Common myeloid progenitor, CD34-positive (primary cell): ENCODE data around the gene KPTN.

Experiments used
- CTCF ChIA-PET: fragments of 350-600 bp; sonication (Branson Sonifier 250); formaldehyde crosslinking; loops from one replicate; lab custom pipeline; 2021; ENCODE audit warnings: antibody characterized with exemption; lab: Charles Lee
- POLR2A ChIA-PET: fragments of 350-600 bp; sonication (Branson Sonifier 250); formaldehyde crosslinking; loops from one replicate; lab custom pipeline; 2021; ENCODE audit warnings: antibody characterized with exemption; lab: Charles Lee
- DNase-seq, 3 donors: peaks; one replicate each; pipeline versions ENCODE4 v3.0.0 to v3.0.0-alpha.2; 2013
- H3K27ac ChIP-seq, 2 experiments: 1 replicate in 1 of 2; 2 replicates in 1 of 2; pipeline ENCODE4 v1.7.0; 2013; ENCODE audit warnings: inconsistent platforms in 2 of 2, low read length in 2 of 2, mild to moderate bottlenecking in 2 of 2, low read depth in 1 of 2, moderate library complexity in 1 of 2; ENCODE audit not compliant: severe bottlenecking in 2 of 2, insufficient read depth in 1 of 2, poor library complexity in 1 of 2
- H3K27me3 ChIP-seq, 5 experiments: replicated peaks in 2 of 5; 1 replicate in 3 of 5; 2 replicates in 2 of 5; pipeline versions ENCODE4 v1.6.1 to v1.7.0; 2013; ENCODE audit warnings: low read length in 4 of 5, mild to moderate bottlenecking in 2 of 5, moderate library complexity in 2 of 5, inconsistent platforms in 1 of 5; ENCODE audit not compliant: insufficient read depth in 5 of 5, control insufficient read depth in 4 of 5
- H3K36me3 ChIP-seq, 4 experiments: 1 replicate in 2 of 4; 2 replicates in 2 of 4; pipeline versions ENCODE4 v1.6.1 to v1.7.0; 2013; ENCODE audit warnings: low read length in 3 of 4, control low read depth in 1 of 4, mild to moderate bottlenecking in 1 of 4; ENCODE audit not compliant: control insufficient read depth in 4 of 4, insufficient read depth in 4 of 4
- H3K4me1 ChIP-seq, 4 experiments: 1 replicate in 3 of 4; 2 replicates in 1 of 4; pipeline versions ENCODE4 v1.6.1 to v1.7.1; 2013; ENCODE audit warnings: low read length in 3 of 4, mild to moderate bottlenecking in 3 of 4, control low read depth in 1 of 4, inconsistent platforms in 1 of 4, moderate library complexity in 1 of 4; ENCODE audit not compliant: control insufficient read depth in 4 of 4, insufficient read depth in 4 of 4; ENCODE audit errors: control extremely low read depth in 1 of 4
- H3K4me3 ChIP-seq, 7 experiments: 1 replicate in 4 of 7; 2 replicates in 3 of 7; pipeline versions ENCODE4 v1.5.1 to v1.7.0; 2013; ENCODE audit warnings: mild to moderate bottlenecking in 7 of 7, low read length in 6 of 7, moderate library complexity in 6 of 7, inconsistent platforms in 2 of 7, low read depth in 2 of 7, control low read depth in 1 of 7; ENCODE audit not compliant: insufficient read depth in 4 of 7, control insufficient read depth in 1 of 7; ENCODE audit errors: extremely low read depth in 1 of 7
- H3K9me3 ChIP-seq, 5 experiments: 1 replicate in 4 of 5; 2 replicates in 1 of 5; pipeline versions ENCODE4 v1.6.1 to v1.7.1; 2013; ENCODE audit warnings: low read length in 4 of 5, mild to moderate bottlenecking in 2 of 5, inconsistent platforms in 1 of 5, low read depth in 1 of 5, moderate library complexity in 1 of 5; ENCODE audit not compliant: control insufficient read depth in 4 of 5, insufficient read depth in 2 of 5; ENCODE audit errors: control extremely low read depth in 1 of 5
- WGBS: methylation state at CpG from one replicate; pipeline ENCODE4 v1.1.5; 2013; ENCODE audit not compliant: insufficient coverage; 5-methylcytosine and 5-hydroxymethylcytosine counted together

KPTN gene

GRCh38 chr19:47512948-47513319 is 28.9 kb upstream of the KPTN start:
- Histone ChIP-seq H3K4me3 (peak overlapping the region in 3 of 7 experiments; percentile 6 to 64 (median 50)), H3K27me3 (no peaks in the 10 kb centered on the region), H3K27ac (peak overlapping the region in 1 of 2 experiments; percentile 27), H3K36me3 (peaks cover 0 to 14% (median 4%) of the 10 kb centered on the region in 4 experiments), H3K9me3 (no peaks in the 10 kb centered on the region), H3K4me1 (peaks cover 6 to 67% (median 57%) of the 10 kb centered on the region in 4 experiments)
- ChIA-PET CTCF (interaction anchor here (1.3 to 2.2 kb wide), 3 partner anchors 29 to 76 kb away, joined by 5 to 7 read pairs (median 5); partner anchors contain the start of gene KPTN), POLR2A (interaction anchor here (0.7 kb wide), 1 partner anchor 25 kb away, joined by 3 read pairs; no protein-coding TSS in a partner anchor)
- DNase-seq = no peak
- 80% methylated on average over 7 of the region's 8 CpGs for WGBS

- Histone ChIP-seq H3K27me3 (no peaks in the 10 kb centered on the region), H3K4me1 (peaks cover 6 to 67% (median 60%) of the 10 kb centered on the region in 4 experiments), H3K27ac (no peak overlapping the region), H3K36me3 (peaks cover 0 to 14% (median 4%) of the 10 kb centered on the region in 4 experiments), H3K9me3 (no peaks in the 10 kb centered on the region), H3K4me3 (peak overlapping the region in 5 of 7 experiments; percentile 6 to 64 (median 14))
- POLR2A ChIA-PET = interaction anchor here (0.5 to 0.7 kb wide), 2 partner anchors 25 to 111 kb away, joined by 3 read pairs; no protein-coding TSS in a partner anchor
- 57% methylated on average over 11 of the region's 11 CpGs for WGBS
- CTCF ChIA-PET = interaction anchor here (1.2 to 5.8 kb wide), 5 partner anchors 10 to 76 kb away, joined by 3 to 23 read pairs (median 5); partner anchors contain the start of gene KPTN
- DNase-seq = no peak
These were observed 28.3 kb upstream of the KPTN start for GRCh38 chr19:47512183-47512947.

DNA sequence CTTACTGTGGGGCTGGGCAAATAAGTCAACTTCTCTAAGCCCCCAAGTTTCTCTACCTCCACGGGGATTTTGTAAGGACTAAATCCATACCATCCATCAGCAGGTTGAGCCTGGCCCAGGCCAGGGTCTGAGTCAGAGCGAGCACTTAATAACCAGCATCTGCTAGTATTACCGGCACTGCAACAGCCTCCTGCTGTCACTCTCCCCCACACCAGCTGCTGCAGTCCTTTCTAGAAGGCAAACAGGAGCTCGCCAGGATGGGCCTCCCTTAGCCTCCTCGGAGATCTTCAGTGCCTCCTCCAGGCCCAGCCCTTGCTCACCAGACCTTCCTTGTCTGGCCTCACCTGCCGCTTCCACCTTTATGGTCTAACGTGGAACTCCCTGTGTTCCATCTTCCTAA is 27.7 kb upstream of the KPTN start:
- WGBS = 92% methylated on average over 6 of the region's 7 CpGs
- Histone ChIP-seq H3K27me3 (no peaks in the 10 kb centered on the region), H3K4me1 (peaks cover 6 to 73% (median 63%) of the 10 kb centered on the region in 4 experiments), H3K4me3 (no peak overlapping the region), H3K36me3 (peaks cover 0 to 20% (median 4%) of the 10 kb centered on the region in 4 experiments), H3K9me3 (no peaks in the 10 kb centered on the region), H3K27ac (no peak overlapping the region)
- DNase-seq = no peak
- POLR2A ChIA-PET = no interaction called here
- CTCF ChIA-PET = interaction anchor here (1.2 to 5.8 kb wide), 5 partner anchors 10 to 75 kb away, joined by 3 to 23 read pairs (median 5); partner anchors contain the start of gene KPTN

GRCh38 chr19:47511128-47511517 is 27.1 kb upstream of the KPTN start:
- WGBS = no CpG with 5 or more reads among the region's 6 CpGs
- no peaks in the 10 kb centered on the region for H3K9me3 ChIP-seq
- H3K27me3 ChIP-seq = no peaks in the 10 kb centered on the region
- peaks cover 0 to 25% (median 5%) of the 10 kb centered on the region in 4 experiments for H3K36me3 ChIP-seq
- peaks cover 4 to 72% (median 60%) of the 10 kb centered on the region in 4 experiments for H3K4me1 ChIP-seq
- POLR2A ChIA-PET = interaction anchor here (0.6 kb wide), 1 partner anchor 27 kb away, joined by 3 read pairs; the partner anchor contains the start of gene KPTN
- no peak overlapping the region for H3K4me3 ChIP-seq
- H3K27ac ChIP-seq = no peak overlapping the region
- DNase-seq = no peak
- CTCF ChIA-PET = interaction anchor here (0.9 to 5.8 kb wide), 7 partner anchors 10 to 100 kb away, joined by 3 to 23 read pairs (median 4); partner anchors contain the start of gene KPTN

DNA sequence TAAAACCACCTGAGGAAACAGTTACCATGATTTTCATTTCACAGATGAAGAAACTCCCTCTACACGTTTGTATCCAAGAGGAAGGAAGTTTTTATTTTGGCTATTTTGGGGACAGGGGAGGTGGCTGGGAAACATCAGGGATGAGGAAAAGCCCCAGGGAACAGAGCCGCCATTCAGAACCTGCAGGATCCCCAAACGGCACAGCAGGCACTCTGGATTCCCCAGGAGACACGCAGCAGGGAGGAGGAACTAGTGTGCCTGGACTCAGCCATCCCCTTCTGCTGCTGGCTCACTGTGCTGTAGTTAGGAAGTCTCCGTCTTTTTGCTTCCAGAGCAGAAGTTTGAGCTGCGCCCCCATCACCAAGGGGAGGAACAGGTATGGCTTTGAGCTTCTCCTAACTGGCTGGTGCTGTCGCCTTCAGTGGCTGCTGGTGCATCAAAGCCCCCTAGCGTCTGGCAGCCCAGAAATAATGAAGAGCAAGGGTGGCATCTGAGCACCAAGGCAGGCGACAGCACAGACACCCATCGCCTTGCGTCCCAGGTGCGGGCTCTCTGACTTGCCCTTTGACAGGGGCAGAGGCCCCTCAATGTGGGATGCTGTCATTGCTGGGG is 26.6 kb upstream of the KPTN start:
- Histone ChIP-seq H3K4me3 (no peak overlapping the region), H3K9me3 (no peaks in the 10 kb centered on the region), H3K4me1 (peaks cover 0 to 67% (median 55%) of the 10 kb centered on the region in 4 experiments), H3K27ac (no peak overlapping the region), H3K27me3 (no peaks in the 10 kb centered on the region), H3K36me3 (peaks cover 0 to 26% (median 6%) of the 10 kb centered on the region in 4 experiments)
- ChIA-PET CTCF (interaction anchor here (0.9 to 5.8 kb wide), 7 partner anchors 9 to 100 kb away, joined by 3 to 23 read pairs (median 4); partner anchors contain the start of gene KPTN), POLR2A (interaction anchor here (0.6 to 0.9 kb wide), 2 partner anchors 24 to 27 kb away, joined by 3 read pairs; partner anchors contain the start of gene KPTN)
- WGBS = 93% methylated on average over 11 of the region's 12 CpGs
- no peak for DNase-seq

DNA sequence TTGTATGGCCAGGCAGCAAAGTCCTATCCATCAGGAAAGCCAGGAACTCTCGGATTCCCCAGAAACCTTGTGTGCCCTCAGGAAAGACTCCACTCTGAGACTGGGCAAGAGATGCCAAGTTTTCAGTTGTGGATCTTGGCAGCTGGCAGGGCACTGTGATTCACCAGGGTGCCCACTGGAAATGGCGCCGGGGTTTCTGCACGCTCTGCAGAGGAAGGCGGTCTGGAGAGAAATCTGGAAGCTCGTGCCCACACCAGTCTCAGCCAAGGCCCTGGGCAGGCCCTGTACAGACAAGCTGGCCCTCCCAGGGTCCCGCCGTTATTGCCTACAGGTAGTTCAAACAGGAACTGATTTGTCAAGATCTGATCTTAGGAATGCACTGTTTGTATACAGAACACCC is 26.0 kb upstream of the KPTN start:
- CTCF ChIA-PET = interaction anchor here (0.9 to 5.8 kb wide), 6 partner anchors 9 to 38 kb away, joined by 3 to 23 read pairs (median 4); partner anchors contain the start of gene KPTN
- peaks cover 0 to 66% (median 53%) of the 10 kb centered on the region in 4 experiments for H3K4me1 ChIP-seq

More for the DNA sequence above, 26.0 kb upstream of the KPTN start:
- no peak for DNase-seq
- Histone ChIP-seq H3K4me3 (no peak overlapping the region), H3K9me3 (no peaks in the 10 kb centered on the region), H3K27ac (no peak overlapping the region), H3K36me3 (peaks cover 0 to 33% (median 7%) of the 10 kb centered on the region in 4 experiments), H3K27me3 (no peaks in the 10 kb centered on the region)
- POLR2A ChIA-PET = interaction anchor here (0.9 kb wide), 1 partner anchor 23 kb away, joined by 3 read pairs; no protein-coding TSS in a partner anchor
- 79% methylated on average over 8 of the region's 8 CpGs for WGBS
